ENCODE data around the gene ADAM33. TPM values are rescaled to one million over a fixed set of nuclear protein-coding genes. Genes with fewer than 3 reads are reported as not detected.

The ADAM33 gene
- polyA plus RNA-seq, 2 of the 4 experiments (the other 2 are of a cell fraction), result 0.08 to 0.14 TPM

DNA sequence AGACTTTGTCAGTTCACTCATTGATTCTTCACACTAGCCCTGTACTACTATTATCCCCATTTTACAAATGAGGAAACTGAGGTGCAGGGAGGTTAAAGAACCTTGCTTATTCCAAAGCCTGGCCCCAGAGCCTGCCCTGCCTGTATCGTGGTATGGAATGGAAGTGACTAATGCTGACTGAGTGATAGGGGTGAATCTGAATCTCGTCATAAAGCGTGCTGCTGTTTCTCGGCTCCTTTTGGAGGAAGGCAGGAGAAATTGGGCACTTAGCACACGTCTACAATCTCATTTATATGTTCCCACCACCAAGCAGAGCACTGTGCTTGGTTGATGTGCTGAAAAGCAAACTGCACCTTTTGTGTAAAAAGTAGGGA, 35.8 kb downstream of the ADAM33 start (continued):
- TF ChIP-seq, protein P1, sequence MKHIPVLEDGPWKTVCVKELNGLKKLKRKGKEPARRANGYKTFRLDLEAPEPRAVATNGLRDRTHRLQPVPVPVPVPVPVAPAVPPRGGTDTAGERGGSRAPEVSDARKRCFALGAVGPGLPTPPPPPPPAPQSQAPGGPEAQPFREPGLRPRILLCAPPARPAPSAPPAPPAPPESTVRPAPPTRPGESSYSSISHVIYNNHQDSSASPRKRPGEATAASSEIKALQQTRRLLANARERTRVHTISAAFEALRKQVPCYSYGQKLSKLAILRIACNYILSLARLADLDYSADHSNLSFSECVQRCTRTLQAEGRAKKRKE (CRISPR knock-in tag; IDR thresholded peaks at IDR 0.05; ENCODE audit: low read depth), result no peak
- TF ChIP-seq MYC (IDR thresholded peaks at IDR 0.05; ENCODE audit: borderline replicate concordance, low read length), result no peak
- TF ChIP-seq POLR2A (IDR thresholded peaks at IDR 0.05; ENCODE audit: low read length), result no peak
- no peak for TF ChIP-seq RAD21 (conservative IDR thresholded peaks at IDR 0.05 in 1 of 2, IDR thresholded peaks at IDR 0.05 in 1 of 2)

DNA sequence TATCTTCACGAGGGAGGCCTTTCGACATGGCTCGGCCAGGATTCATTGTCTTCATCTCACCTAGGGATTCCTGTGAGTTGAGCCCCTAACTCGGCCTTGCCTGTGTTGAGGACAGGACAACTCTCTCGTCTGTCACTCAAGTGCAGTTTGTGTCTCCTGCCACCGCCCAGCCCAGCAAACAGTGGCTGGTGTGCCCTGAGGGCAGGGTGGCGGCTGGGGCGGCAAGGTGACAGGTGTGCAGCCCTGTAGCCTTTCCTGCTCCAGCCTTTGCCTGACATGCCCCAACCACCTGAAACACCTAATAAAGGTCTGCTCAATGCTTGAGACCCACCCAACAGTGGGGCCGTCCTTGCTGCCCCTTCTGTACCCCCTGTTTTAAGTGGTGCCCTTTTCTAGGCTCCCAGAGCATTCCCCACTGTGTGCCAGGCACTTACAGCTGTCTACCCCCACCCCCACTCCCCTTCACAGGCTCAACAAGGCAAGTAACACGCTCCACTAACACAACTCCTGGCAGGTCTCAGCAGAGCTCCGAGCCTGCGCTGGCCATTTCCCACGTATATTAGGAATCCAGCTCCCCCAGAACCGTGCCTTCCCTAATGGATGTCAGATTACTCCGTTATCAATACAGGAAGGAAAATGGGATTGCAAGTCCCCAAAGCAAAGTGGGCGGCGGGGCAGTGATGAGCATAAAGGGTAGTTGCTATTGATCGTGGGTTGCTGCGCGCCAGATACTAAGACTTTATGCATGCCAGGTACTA, 36.3 kb downstream of the ADAM33 start:
- no peaks in the 10 kb centered on the region for H3K9me3 ChIP-seq
- POLR2A ChIA-PET, result no interaction called here
- no peaks in the 10 kb centered on the region for H3K4me1 ChIP-seq
- H3K4me2 ChIP-seq, result no peak overlapping the region
- no peak for TF ChIP-seq TFCP2L1 (CRISPR knock-in tag; IDR thresholded peaks at IDR 0.05)
- TF ChIP-seq, protein P2, sequence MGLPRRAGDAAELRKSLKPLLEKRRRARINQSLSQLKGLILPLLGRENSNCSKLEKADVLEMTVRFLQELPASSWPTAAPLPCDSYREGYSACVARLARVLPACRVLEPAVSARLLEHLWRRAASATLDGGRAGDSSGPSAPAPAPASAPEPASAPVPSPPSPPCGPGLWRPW (IDR thresholded peaks at IDR 0.05), result no peak
- TF ChIP-seq CEBPB (IDR thresholded peaks at IDR 0.05), result no peak
- no peak for TF ChIP-seq JUN (IDR thresholded peaks at IDR 0.05)
- TF ChIP-seq HDAC2 (IDR thresholded peaks at IDR 0.05), result no peak
- DNase-seq (ENCODE audit: low read depth in 1 of 2, low spot score in 1 of 2), result no peak
- H3K4me3 ChIP-seq, result no peak overlapping the region
- 89% methylated on average over 20 of the region's 20 CpGs for WGBS (ENCODE audit: missing lambda C conversion rate)
- no peak overlapping the region for H3K27ac ChIP-seq
- CTCF ChIA-PET, result interaction anchor here (0.6 to 2.0 kb wide), 3 partner anchors 9 to 65 kb away, joined by 3 to 6 read pairs (median 4); no protein-coding TSS in a partner anchor
- no peak for FAIRE-seq
- no peak for ATAC-seq

GRCh38 chr20:3640259-3640658, 41.6 kb downstream of the ADAM33 start:
- H3K27ac ChIP-seq, result no peak overlapping the region
- no peaks in the 10 kb centered on the region for H3K9me3 ChIP-seq
- ChIA-PET CTCF (interaction anchor here (0.9 kb wide), 1 partner anchor 112 kb away, joined by 3 read pairs; no protein-coding TSS in a partner anchor), POLR2A (no interaction called here)
- no peaks in the 10 kb centered on the region for H3K4me1 ChIP-seq
- ATAC-seq (no peak), FAIRE-seq (peak; percentile 54), DNase-seq (ENCODE audit: low read depth in 1 of 2, low spot score in 1 of 2) (no peak)
- H3K4me3 ChIP-seq, result no peak overlapping the region
- 88% methylated on average over 3 of the region's 3 CpGs for WGBS (ENCODE audit: missing lambda C conversion rate)
- H3K4me2 ChIP-seq, result no peak overlapping the region
- TF ChIP-seq EHF (CRISPR knock-in tag; IDR thresholded peaks at IDR 0.05), result no peak
- TF ChIP-seq ZSCAN20 (CRISPR knock-in tag; IDR thresholded peaks at IDR 0.05), result no peak
- TF ChIP-seq ZFP36 (IDR thresholded peaks at IDR 0.05; ENCODE audit: borderline replicate concordance, partially characterized antibody), result no peak
- no peak for TF ChIP-seq CBX8 (IDR thresholded peaks at IDR 0.05)
- TF ChIP-seq HOXB13 (CRISPR knock-in tag; IDR thresholded peaks at IDR 0.05; ENCODE audit: low read depth), result no peak
- TF ChIP-seq, protein P3, sequence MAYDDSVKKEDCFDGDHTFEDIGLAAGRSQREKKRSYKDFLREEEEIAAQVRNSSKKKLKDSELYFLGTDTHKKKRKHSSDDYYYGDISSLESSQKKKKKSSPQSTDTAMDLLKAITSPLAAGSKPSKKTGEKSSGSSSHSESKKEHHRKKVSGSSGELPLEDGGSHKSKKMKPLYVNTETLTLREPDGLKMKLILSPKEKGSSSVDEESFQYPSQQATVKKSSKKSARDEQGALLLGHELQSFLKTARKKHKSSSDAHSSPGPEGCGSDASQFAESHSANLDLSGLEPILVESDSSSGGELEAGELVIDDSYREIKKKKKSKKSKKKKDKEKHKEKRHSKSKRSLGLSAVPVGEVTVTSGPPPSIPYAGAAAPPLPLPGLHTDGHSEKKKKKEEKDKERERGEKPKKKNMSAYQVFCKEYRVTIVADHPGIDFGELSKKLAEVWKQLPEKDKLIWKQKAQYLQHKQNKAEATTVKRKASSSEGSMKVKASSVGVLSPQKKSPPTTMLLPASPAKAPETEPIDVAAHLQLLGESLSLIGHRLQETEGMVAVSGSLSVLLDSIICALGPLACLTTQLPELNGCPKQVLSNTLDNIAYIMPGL (CRISPR knock-in tag; IDR thresholded peaks at IDR 0.05; ENCODE audit: borderline replicate concordance), result no peak
- TF ChIP-seq PHF8 (IDR thresholded peaks at IDR 0.05; ENCODE audit: borderline replicate concordance, low read depth), result no peak
- TF ChIP-seq, protein P4, sequence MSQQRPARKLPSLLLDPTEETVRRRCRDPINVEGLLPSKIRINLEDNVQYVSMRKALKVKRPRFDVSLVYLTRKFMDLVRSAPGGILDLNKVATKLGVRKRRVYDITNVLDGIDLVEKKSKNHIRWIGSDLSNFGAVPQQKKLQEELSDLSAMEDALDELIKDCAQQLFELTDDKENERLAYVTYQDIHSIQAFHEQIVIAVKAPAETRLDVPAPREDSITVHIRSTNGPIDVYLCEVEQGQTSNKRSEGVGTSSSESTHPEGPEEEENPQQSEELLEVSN (IDR thresholded peaks at IDR 0.05; ENCODE audit: borderline replicate concordance, low read depth), result no peak
- TF ChIP-seq TP53 (CRISPR knock-in tag; IDR thresholded peaks at IDR 0.05), result no peak
- no peak for TF ChIP-seq KDM5A (IDR thresholded peaks at IDR 0.05)
- TF ChIP-seq, protein P5, sequence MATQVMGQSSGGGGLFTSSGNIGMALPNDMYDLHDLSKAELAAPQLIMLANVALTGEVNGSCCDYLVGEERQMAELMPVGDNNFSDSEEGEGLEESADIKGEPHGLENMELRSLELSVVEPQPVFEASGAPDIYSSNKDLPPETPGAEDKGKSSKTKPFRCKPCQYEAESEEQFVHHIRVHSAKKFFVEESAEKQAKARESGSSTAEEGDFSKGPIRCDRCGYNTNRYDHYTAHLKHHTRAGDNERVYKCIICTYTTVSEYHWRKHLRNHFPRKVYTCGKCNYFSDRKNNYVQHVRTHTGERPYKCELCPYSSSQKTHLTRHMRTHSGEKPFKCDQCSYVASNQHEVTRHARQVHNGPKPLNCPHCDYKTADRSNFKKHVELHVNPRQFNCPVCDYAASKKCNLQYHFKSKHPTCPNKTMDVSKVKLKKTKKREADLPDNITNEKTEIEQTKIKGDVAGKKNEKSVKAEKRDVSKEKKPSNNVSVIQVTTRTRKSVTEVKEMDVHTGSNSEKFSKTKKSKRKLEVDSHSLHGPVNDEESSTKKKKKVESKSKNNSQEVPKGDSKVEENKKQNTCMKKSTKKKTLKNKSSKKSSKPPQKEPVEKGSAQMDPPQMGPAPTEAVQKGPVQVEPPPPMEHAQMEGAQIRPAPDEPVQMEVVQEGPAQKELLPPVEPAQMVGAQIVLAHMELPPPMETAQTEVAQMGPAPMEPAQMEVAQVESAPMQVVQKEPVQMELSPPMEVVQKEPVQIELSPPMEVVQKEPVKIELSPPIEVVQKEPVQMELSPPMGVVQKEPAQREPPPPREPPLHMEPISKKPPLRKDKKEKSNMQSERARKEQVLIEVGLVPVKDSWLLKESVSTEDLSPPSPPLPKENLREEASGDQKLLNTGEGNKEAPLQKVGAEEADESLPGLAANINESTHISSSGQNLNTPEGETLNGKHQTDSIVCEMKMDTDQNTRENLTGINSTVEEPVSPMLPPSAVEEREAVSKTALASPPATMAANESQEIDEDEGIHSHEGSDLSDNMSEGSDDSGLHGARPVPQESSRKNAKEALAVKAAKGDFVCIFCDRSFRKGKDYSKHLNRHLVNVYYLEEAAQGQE (IDR thresholded peaks at IDR 0.05), result no peak
- no peak for TF ChIP-seq ESRRA (IDR thresholded peaks at IDR 0.05; ENCODE audit: borderline replicate concordance, low read length)
- TF ChIP-seq CHD2 (IDR thresholded peaks at IDR 0.05; ENCODE audit: low read length, partially characterized antibody), result no peak
- TF ChIP-seq MYC (IDR thresholded peaks at IDR 0.05; ENCODE audit: borderline replicate concordance, low read length), result no peak

All from A549 (cell line).